UCSD-AML1 (cell line): Measurements from ENCODE around the gene PET100.

Source experiments
- DNase-seq: peaks from one replicate; lab custom pipeline; 2025; ENCODE audit not compliant: unreplicated experiment; lab: John Stamatoyannopoulos, UW

The PET100 gene

GRCh38 chr19:7629347-7630054 lies at the start of gene PET100, which contains the start of gene XAB2:
Gene PET100, plus strand, starts transcription at chr19:7629793. Its CDS starts 41 bp downstream, at chr19:7629834.
Gene XAB2, minus strand, starts transcription at chr19:7629545. Its CDS starts 18 bp downstream, at chr19:7629527.
- DNase-seq: peak; percentile 95

GRCh38 chr19:7582446-7582845 lies 47.1 kb upstream of the PET100 start:
- DNase-seq: no peak

GRCh38 chr19:7589822-7590221 lies 39.8 kb upstream of the PET100 start:
- no peak for DNase-seq

GRCh38 chr19:7590256-7590655 lies 39.3 kb upstream of the PET100 start:
- no peak for DNase-seq

GRCh38 chr19:7595466-7596133 lies 34.0 kb upstream of the PET100 start, which contains the start of gene CAMSAP3:
Gene CAMSAP3, plus strand, starts transcription at chr19:7595863. Its CDS starts 140 bp downstream, at chr19:7596003.
- no peak for DNase-seq

GRCh38 chr19:7596211-7596937 lies 33.2 kb upstream of the PET100 start:
- no peak for DNase-seq

GRCh38 chr19:7597689-7598088 lies 31.9 kb upstream of the PET100 start:
- no peak for DNase-seq

- DNase-seq: no peak
Measured at GRCh38 chr19:7598180-7598579, 31.4 kb upstream of the PET100 start.

GRCh38 chr19:7600721-7601120 lies 28.9 kb upstream of the PET100 start:
- no peak for DNase-seq

- no peak for DNase-seq
Measured at GRCh38 chr19:7602240-7602934, 27.2 kb upstream of the PET100 start.

GRCh38 chr19:7602935-7603497 lies 26.6 kb upstream of the PET100 start:
- no peak for DNase-seq

- DNase-seq: no peak
Measured at GRCh38 chr19:7603919-7604318, 25.7 kb upstream of the PET100 start.

GRCh38 chr19:7605490-7606222 lies 23.9 kb upstream of the PET100 start:
- peak; percentile 26 for DNase-seq

GRCh38 chr19:7606289-7606688 lies 23.3 kb upstream of the PET100 start:
- DNase-seq: no peak

GRCh38 chr19:7607212-7607873 lies 22.2 kb upstream of the PET100 start:
- DNase-seq: no peak

- DNase-seq: no peak
Measured at GRCh38 chr19:7607874-7608560, 21.6 kb upstream of the PET100 start.

- no peak for DNase-seq
Measured at GRCh38 chr19:7610491-7611240, 18.9 kb upstream of the PET100 start.

GRCh38 chr19:7611541-7612279 lies 17.9 kb upstream of the PET100 start:
- no peak for DNase-seq
